Karpas-422 (cell line): ENCODE measurements around the gene ATP5F1E. TPM values are rescaled to one million over a fixed set of nuclear protein-coding genes. Genes with fewer than 3 reads are reported as not detected.
"Not testable (repeated sequence)": the region's sequence is repeated elsewhere in the genome, so short reads cannot be mapped to it uniquely, and the experiment has no call there.

Experiments used
- DNase-seq: peaks from one replicate; pipeline ENCODE4 v3.0.0-alpha.2; 2015
- H2AFZ ChIP-seq: fragments of 200-600 bp; sonication (generic); 2 replicates; pipeline ENCODE4 v1.6.1; 2014; ENCODE audit warnings: antibody characterized with exemption, low read length, mixed read lengths
- H3K27ac ChIP-seq: fragments of 200-600 bp; sonication (generic); 2 replicates; pipeline ENCODE4 v1.5.1; 2014; ENCODE audit warnings: mild to moderate bottlenecking, low read length, moderate library complexity
- H3K27me3 ChIP-seq: fragments of 200-600 bp; sonication (generic); 2 replicates; pipeline ENCODE4 v1.6.1; 2014; ENCODE audit warnings: low read length, mixed read lengths
- H3K36me3 ChIP-seq: fragments of 200-600 bp; sonication (generic); 2 replicates; pipeline ENCODE4 v1.6.1; 2014; ENCODE audit warnings: low read length, mixed read lengths; ENCODE audit not compliant: insufficient read depth
- H3K4me1 ChIP-seq: fragments of 200-600 bp; sonication (generic); 2 replicates; pipeline ENCODE4 v1.6.1; 2014; ENCODE audit warnings: mild to moderate bottlenecking, low read length, mixed read lengths
- H3K4me2 ChIP-seq: fragments of 200-600 bp; sonication (generic); 2 replicates; pipeline ENCODE4 v1.6.1; 2014; ENCODE audit warnings: low read length, low read depth, mild to moderate bottlenecking; ENCODE audit not compliant: poor library complexity, severe bottlenecking
- H3K4me3 ChIP-seq: fragments of 200-600 bp; sonication (generic); 2 replicates; pipeline ENCODE4 v1.5.1; 2014; ENCODE audit warnings: mild to moderate bottlenecking, antibody characterized with exemption, low read length, mixed read lengths
- H3K79me2 ChIP-seq: fragments of 200-600 bp; sonication (generic); 2 replicates; pipeline ENCODE4 v1.6.1; 2014; ENCODE audit warnings: mild to moderate bottlenecking, low read length, mixed read lengths
- H3K9ac ChIP-seq: fragments of 200-600 bp; sonication (generic); 2 replicates; pipeline ENCODE4 v1.6.0; 2014; ENCODE audit warnings: low read length
- H3K9me2 ChIP-seq: fragments of 200-600 bp; sonication (generic), shearing (Covaris generic); replicated peaks from 2 replicates; pipeline ENCODE4 v1.6.0; 2014; ENCODE audit warnings: mild to moderate bottlenecking, low read length, moderate library complexity; ENCODE audit not compliant: insufficient read depth
- H3K9me3 ChIP-seq: fragments of 300-700, 200-600 bp; sonication (generic); 2 replicates; pipeline ENCODE4 v1.6.1; 2014; ENCODE audit warnings: low read length, mixed read lengths
- H4K20me1 ChIP-seq: fragments of 200-600 bp; sonication (generic); 2 replicates; pipeline ENCODE4 v1.6.1; 2014; ENCODE audit warnings: mild to moderate bottlenecking, antibody characterized with exemption, low read length, low read depth; ENCODE audit not compliant: insufficient read depth
- total RNA-seq: library from RNA; depleted of rRNA; stranded (reverse); fragments of >200 nt; shearing (Covaris generic); gene quantifications from 2 replicates; pipeline ENCODE4 v1.2.3, GENCODE V29; 2014; ENCODE audit warnings: low replicate concordance

ATP5F1E gene
- total RNA-seq, 1 experiment from 2014 or later = 78.9 TPM

- Histone ChIP-seq H3K9me2 (no peaks in the 10 kb centered on the region), H3K9ac (no peak overlapping the region), H3K36me3 (peaks cover 20% of the 10 kb centered on the region; the same call in 1 of the 2 replicates), H3K4me1 (peaks cover 27% of the 10 kb centered on the region), H3K4me2 (no peak overlapping the region), H3K4me3 (no peak overlapping the region), H4K20me1 (no peaks in the 10 kb centered on the region), H2AFZ (no peak overlapping the region), H3K27ac (no peak overlapping the region), H3K9me3 (no peaks in the 10 kb centered on the region), H3K79me2 (peaks cover 49% of the 10 kb centered on the region), H3K27me3 (no peaks in the 10 kb centered on the region)
- no peak for DNase-seq
Measured at GRCh38 chr20:58985656-58986055, 46.5 kb downstream of the ATP5F1E start.

- Histone ChIP-seq H3K4me2 (peak overlapping the region; percentile 52), H3K27ac (peak overlapping the region; percentile 46), H3K4me3 (no peak overlapping the region), H3K9me3 (no peaks in the 10 kb centered on the region), H3K4me1 (peaks cover 28% of the 10 kb centered on the region), H3K9me2 (no peaks in the 10 kb centered on the region), H3K27me3 (no peaks in the 10 kb centered on the region), H3K36me3 (peaks cover 20% of the 10 kb centered on the region; the same call in 1 of the 2 replicates), H4K20me1 (no peaks in the 10 kb centered on the region), H3K79me2 (peaks cover 49% of the 10 kb centered on the region), H2AFZ (no peak overlapping the region), H3K9ac (peak overlapping the region; percentile 48; the same call in 1 of the 2 replicates)
- no peak for DNase-seq
Measured at GRCh38 chr20:58984691-58985090, 47.4 kb downstream of the ATP5F1E start.

GRCh38 chr20:58983115-58983468 lies 49.0 kb downstream of the ATP5F1E start:
- not testable (repeated sequence) for H3K9ac ChIP-seq, H3K27me3 ChIP-seq, H3K27ac ChIP-seq, H4K20me1 ChIP-seq, H2AFZ ChIP-seq, H3K9me3 ChIP-seq, H3K4me3 ChIP-seq, H3K9me2 ChIP-seq, DNase-seq
- peaks cover 49% of the 10 kb centered on the region for H3K79me2 ChIP-seq
- peaks cover 14% of the 10 kb centered on the region; the same call in 1 of the 2 replicates for H3K36me3 ChIP-seq
- peaks cover 41% of the 10 kb centered on the region for H3K4me1 ChIP-seq
- peak overlapping the region; percentile 73 for H3K4me2 ChIP-seq

GRCh38 chr20:58982406-58983114 lies 49.6 kb downstream of the ATP5F1E start:
- Histone ChIP-seq H3K27ac (no peak overlapping the region), H3K4me3 (peak overlapping the region; percentile 74), H3K4me1 (peaks cover 43% of the 10 kb centered on the region), H3K9me3 (no peaks in the 10 kb centered on the region), H3K9me2 (no peaks in the 10 kb centered on the region), H3K9ac (peak overlapping the region; percentile 93; the same call in 1 of the 2 replicates), H2AFZ (no peak overlapping the region), H4K20me1 (no peaks in the 10 kb centered on the region), H3K36me3 (peaks cover 14% of the 10 kb centered on the region; the same call in 1 of the 2 replicates), H3K27me3 (no peaks in the 10 kb centered on the region), H3K79me2 (peaks cover 49% of the 10 kb centered on the region), H3K4me2 (peak overlapping the region; percentile 73)
- DNase-seq = no peak

- Histone ChIP-seq H3K27ac (peak overlapping the region; percentile 64), H2AFZ (peak overlapping the region; percentile 23; the same call in 1 of the 2 replicates), H3K4me3 (peak overlapping the region; percentile 74), H3K27me3 (no peaks in the 10 kb centered on the region), H3K9ac (peak overlapping the region; percentile 93), H3K36me3 (peaks cover 8% of the 10 kb centered on the region; the same call in 1 of the 2 replicates), H3K4me2 (peak overlapping the region; percentile 73), H3K9me2 (no peaks in the 10 kb centered on the region), H3K4me1 (peaks cover 43% of the 10 kb centered on the region), H3K9me3 (no peaks in the 10 kb centered on the region), H3K79me2 (peaks cover 47% of the 10 kb centered on the region), H4K20me1 (no peaks in the 10 kb centered on the region)
- DNase-seq = no peak
Measured at GRCh38 chr20:58981628-58982364, 50.3 kb downstream of the ATP5F1E start.

- Histone ChIP-seq H2AFZ (peak within 1 kb of the TSS; percentile 35; the same call in 1 of the 2 replicates), H3K4me1 (peaks cover 43% of the 10 kb centered on the region), H3K9ac (peak within 1 kb of the TSS; percentile 93), H4K20me1 (no peaks in the 10 kb centered on the region), H3K9me2 (no peaks in the 10 kb centered on the region), H3K79me2 (peaks cover 44% of the 10 kb centered on the region), H3K27ac (peak within 1 kb of the TSS; percentile 64), H3K4me2 (peak within 1 kb of the TSS; percentile 73), H3K36me3 (peaks cover 4% of the 10 kb centered on the region; the same call in 1 of the 2 replicates), H3K27me3 (no peaks in the 10 kb centered on the region), H3K4me3 (peak within 1 kb of the TSS; percentile 74), H3K9me3 (no peaks in the 10 kb centered on the region)
- DNase-seq = peak; percentile 95
Measured at GRCh38 chr20:58980711-58981627, 51.2 kb downstream of the ATP5F1E start, which contains the start of gene NELFCD. Gene NELFCD, plus strand, starts transcription at chr20:58981256. Its CDS starts 54 bp downstream, at chr20:58981310.

GRCh38 chr20:58978351-58979190 lies 53.6 kb downstream of the ATP5F1E start:
- peak overlapping the region; percentile 72 for H2AFZ ChIP-seq
- H3K4me2 ChIP-seq = peak overlapping the region; percentile 51
- no peaks in the 10 kb centered on the region for H3K36me3 ChIP-seq
- DNase-seq = peak; percentile 57
- H3K9me3 ChIP-seq = no peaks in the 10 kb centered on the region
- H3K79me2 ChIP-seq = peaks cover 20% of the 10 kb centered on the region
- no peaks in the 10 kb centered on the region for H3K9me2 ChIP-seq
- no peak overlapping the region for H3K27ac ChIP-seq
- H3K4me1 ChIP-seq = peaks cover 38% of the 10 kb centered on the region
- no peak overlapping the region; the same call in 1 of the 2 replicates for H3K4me3 ChIP-seq
- H3K27me3 ChIP-seq = no peaks in the 10 kb centered on the region
- peak overlapping the region; percentile 43 for H3K9ac ChIP-seq
- no peaks in the 10 kb centered on the region for H4K20me1 ChIP-seq
